ENCODE results near the gene DCST2.

The DCST2 gene

GRCh38 chr1:155076371-155076770 lies 42.8 kb upstream of the DCST2 start:
- H3K27me3 ChIP-seq, result peaks cover 26% of the 10 kb centered on the region
- no peak for DNase-seq

GRCh38 chr1:155075535-155075934 lies 42.0 kb upstream of the DCST2 start:
- H3K4me1 ChIP-seq, result peaks cover 15% of the 10 kb centered on the region
- H3K27me3 ChIP-seq, result peaks cover 18% of the 10 kb centered on the region

More at GRCh38 chr1:155076371-155076770, 42.8 kb upstream of the DCST2 start:
- Histone ChIP-seq H3K4me1 (peaks cover 14% of the 10 kb centered on the region), H3K4me3 (ENCODE audit: low read depth, low read length) (no peak overlapping the region), H3K36me3 (no peaks in the 10 kb centered on the region), H3K9me3 (no peaks in the 10 kb centered on the region)
- TF ChIP-seq, protein P1, sequence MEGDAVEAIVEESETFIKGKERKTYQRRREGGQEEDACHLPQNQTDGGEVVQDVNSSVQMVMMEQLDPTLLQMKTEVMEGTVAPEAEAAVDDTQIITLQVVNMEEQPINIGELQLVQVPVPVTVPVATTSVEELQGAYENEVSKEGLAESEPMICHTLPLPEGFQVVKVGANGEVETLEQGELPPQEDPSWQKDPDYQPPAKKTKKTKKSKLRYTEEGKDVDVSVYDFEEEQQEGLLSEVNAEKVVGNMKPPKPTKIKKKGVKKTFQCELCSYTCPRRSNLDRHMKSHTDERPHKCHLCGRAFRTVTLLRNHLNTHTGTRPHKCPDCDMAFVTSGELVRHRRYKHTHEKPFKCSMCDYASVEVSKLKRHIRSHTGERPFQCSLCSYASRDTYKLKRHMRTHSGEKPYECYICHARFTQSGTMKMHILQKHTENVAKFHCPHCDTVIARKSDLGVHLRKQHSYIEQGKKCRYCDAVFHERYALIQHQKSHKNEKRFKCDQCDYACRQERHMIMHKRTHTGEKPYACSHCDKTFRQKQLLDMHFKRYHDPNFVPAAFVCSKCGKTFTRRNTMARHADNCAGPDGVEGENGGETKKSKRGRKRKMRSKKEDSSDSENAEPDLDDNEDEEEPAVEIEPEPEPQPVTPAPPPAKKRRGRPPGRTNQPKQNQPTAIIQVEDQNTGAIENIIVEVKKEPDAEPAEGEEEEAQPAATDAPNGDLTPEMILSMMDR (IDR thresholded peaks at IDR 0.05; ENCODE audit: low read depth, low read length), result no peak

DNA sequence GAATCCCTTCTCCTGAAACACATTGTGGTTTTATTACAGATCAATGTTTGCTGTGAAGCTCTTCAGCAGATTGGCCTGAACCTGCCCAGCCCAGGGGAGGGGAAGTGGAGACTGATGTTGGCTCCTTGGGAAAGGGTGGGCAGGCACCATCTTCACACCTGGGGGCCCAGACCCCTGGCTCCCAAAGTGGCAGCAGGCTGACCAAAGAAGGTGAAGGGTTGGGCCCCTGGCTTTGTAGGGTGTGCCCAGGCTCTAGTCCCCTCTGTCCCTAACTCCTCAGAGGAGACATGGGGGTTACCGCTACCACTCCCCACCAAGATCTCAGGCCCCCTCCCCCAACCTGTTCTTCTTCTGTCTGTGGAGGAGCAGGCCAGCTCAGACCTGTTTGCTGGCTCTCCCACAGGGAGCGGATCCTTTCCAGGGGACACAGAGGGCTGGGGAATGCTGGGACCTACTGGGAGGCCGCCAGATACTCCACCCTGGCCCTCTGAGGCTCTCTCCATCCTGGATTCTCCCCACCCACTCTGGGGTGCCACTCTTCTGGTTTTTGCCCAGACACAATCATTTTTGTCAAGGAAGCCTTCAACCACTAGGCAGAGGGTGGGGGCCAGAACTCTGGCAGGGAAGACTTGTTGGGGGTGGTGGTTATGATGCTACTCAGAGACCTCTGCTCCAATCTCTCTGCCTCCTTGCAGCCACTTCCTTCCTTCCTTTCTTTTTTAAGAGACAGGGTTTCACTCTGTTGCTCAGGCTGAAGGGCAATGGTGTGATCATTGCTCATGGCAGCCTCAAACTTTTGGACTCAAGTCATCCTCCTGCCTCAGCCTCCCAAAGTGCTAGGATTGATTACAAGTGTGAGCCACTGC lies 40.0 kb upstream of the DCST2 start:
- no peaks in the 10 kb centered on the region for H3K36me3 ChIP-seq
- TF ChIP-seq, protein P1 (IDR thresholded peaks at IDR 0.05; ENCODE audit: low read depth, low read length), result no peak
- no peaks in the 10 kb centered on the region for H3K9me3 ChIP-seq
- H3K4me3 ChIP-seq (ENCODE audit: low read depth, low read length), result no peak overlapping the region
- DNase-seq, result no peak
- no peaks in the 10 kb centered on the region for H3K27me3 ChIP-seq
- H3K4me1 ChIP-seq, result peaks cover 15% of the 10 kb centered on the region; the same call in 1 of the 2 replicates

More at GRCh38 chr1:155075535-155075934, 42.0 kb upstream of the DCST2 start:
- Histone ChIP-seq H3K9me3 (no peaks in the 10 kb centered on the region), H3K36me3 (no peaks in the 10 kb centered on the region), H3K4me3 (ENCODE audit: low read depth, low read length) (no peak overlapping the region)
- no peak for DNase-seq
- TF ChIP-seq, protein P1 (IDR thresholded peaks at IDR 0.05; ENCODE audit: low read depth, low read length), result no peak

DNA sequence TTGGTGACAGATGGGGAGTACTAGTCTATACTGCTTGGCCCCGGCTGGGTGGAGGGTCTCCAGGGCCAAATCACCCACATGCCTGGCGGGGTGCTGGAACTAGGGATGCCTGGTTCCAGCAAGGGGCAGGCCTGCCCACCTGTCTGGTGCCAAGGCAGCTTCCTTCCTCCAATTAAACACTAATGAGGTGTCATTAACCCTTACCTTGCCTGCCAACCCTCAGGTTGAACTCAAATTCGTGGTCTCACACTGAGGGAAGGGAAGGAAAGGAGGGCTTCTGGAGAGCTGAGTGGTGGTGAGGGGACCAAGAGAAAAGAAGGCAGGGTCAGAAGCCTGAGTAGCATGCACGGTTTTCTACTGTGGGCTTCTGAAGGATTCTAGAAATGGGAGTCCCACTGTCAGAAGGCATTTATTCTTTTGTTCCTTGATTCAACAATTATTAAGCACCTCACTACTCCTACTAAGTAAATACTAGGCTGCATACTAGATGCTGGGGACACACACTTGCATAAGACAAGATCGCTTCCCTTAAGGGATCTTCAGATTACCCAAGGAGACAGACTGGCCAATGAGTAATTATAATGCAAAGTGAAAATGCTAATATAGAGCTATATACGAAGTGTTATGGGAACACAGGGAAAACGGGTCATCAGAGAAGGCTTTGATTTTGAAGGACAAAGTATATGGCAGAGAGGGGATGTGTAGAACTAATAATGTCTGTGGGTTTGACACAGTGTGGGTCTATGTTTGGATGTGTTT lies 39.1 kb upstream of the DCST2 start:
- TF ChIP-seq, protein P1 (IDR thresholded peaks at IDR 0.05; ENCODE audit: low read depth, low read length), result no peak
- Histone ChIP-seq H3K27me3 (no peaks in the 10 kb centered on the region), H3K9me3 (no peaks in the 10 kb centered on the region), H3K4me1 (peaks cover 10% of the 10 kb centered on the region; the same call in 1 of the 2 replicates), H3K4me3 (ENCODE audit: low read depth, low read length) (no peak overlapping the region), H3K36me3 (no peaks in the 10 kb centered on the region)
- DNase-seq, result no peak

DNA sequence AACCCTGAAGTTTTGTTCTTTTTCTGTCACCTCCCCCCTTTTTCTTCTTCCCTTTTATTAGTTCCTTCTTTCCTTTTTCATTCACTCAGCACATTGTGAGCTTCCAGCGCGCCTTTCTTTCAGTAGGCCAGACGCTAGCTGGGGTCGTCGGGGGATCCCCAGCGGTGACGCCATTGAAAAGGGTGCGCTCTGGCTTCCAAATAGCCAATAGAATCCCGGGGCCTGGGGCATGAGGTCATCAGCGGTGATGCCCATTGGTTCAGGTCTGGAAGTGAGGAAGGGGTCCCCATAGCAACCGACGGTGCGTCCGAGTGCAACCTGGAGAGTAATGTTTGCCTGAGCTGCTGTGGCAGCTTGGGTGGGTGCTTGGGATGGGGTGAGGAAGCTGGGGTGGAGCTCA lies 38.1 kb upstream of the DCST2 start:
- H3K4me3 ChIP-seq (ENCODE audit: low read depth, low read length), result no peak overlapping the region
- no peaks in the 10 kb centered on the region for H3K27me3 ChIP-seq
- no peaks in the 10 kb centered on the region for H3K36me3 ChIP-seq
- TF ChIP-seq, protein P1 (IDR thresholded peaks at IDR 0.05; ENCODE audit: low read depth, low read length), result no peak
- H3K4me1 ChIP-seq, result peaks cover 3% of the 10 kb centered on the region; the same call in 1 of the 2 replicates
- DNase-seq, result no peak
- H3K9me3 ChIP-seq, result no peaks in the 10 kb centered on the region

All from BE2C (cell line).